Mesenchymal stem cell (in vitro differentiated cells and primary cell): ENCODE measurements around the gene MYH7B.

Experiments used
- DNase-seq: peaks from one replicate; pipeline ENCODE4 v3.0.0-alpha.2; 2013
- H2AFZ ChIP-seq: one replicate; pipeline ENCODE4 v1.6.1; 2013; ENCODE audit warnings: low read depth, mild to moderate bottlenecking, control low read depth, inconsistent platforms, low read length, moderate library complexity
- H2AK5ac ChIP-seq: 2 replicates; pipeline ENCODE4 v1.6.1; 2013; ENCODE audit warnings: low read length, moderate library complexity, mild to moderate bottlenecking, inconsistent platforms; ENCODE audit not compliant: severe bottlenecking
- H2BK120ac ChIP-seq: one replicate; pipeline ENCODE4 v1.6.1; 2013; ENCODE audit warnings: low read depth, mild to moderate bottlenecking, inconsistent platforms, low read length, moderate library complexity
- H2BK12ac ChIP-seq, 2 experiments: one replicate each; pipeline ENCODE4 v1.6.1; 2013; ENCODE audit warnings: inconsistent platforms in 2 of 2, low read length in 2 of 2, mild to moderate bottlenecking in 2 of 2, moderate library complexity in 2 of 2, control low read depth in 1 of 2
- H2BK15ac ChIP-seq: one replicate; pipeline ENCODE4 v1.6.1; 2013; ENCODE audit warnings: mild to moderate bottlenecking, low read depth, inconsistent platforms; ENCODE audit not compliant: poor library complexity, severe bottlenecking
- H2BK5ac ChIP-seq: 2 replicates; pipeline ENCODE4 v1.6.1; 2013; ENCODE audit warnings: low read depth, mild to moderate bottlenecking, low read length, control low read depth, inconsistent platforms; ENCODE audit not compliant: poor library complexity, severe bottlenecking
- H3K14ac ChIP-seq, 2 experiments: one replicate each; pipeline ENCODE4 v1.6.1; 2013; ENCODE audit warnings: inconsistent platforms in 2 of 2, low read length in 2 of 2, control low read depth in 1 of 2, mild to moderate bottlenecking in 1 of 2, moderate library complexity in 1 of 2
- H3K18ac ChIP-seq, 2 experiments: one replicate each; pipeline ENCODE4 v1.6.1; 2013; ENCODE audit warnings: inconsistent platforms in 2 of 2, low read length in 2 of 2, control low read depth in 1 of 2, low read depth in 1 of 2, mild to moderate bottlenecking in 1 of 2
- H3K23ac ChIP-seq, 2 experiments: one replicate each; pipeline ENCODE4 v1.6.1; 2013; ENCODE audit warnings: inconsistent platforms in 2 of 2, low read length in 2 of 2, mild to moderate bottlenecking in 2 of 2, moderate library complexity in 2 of 2, control low read depth in 1 of 2
- H3K27ac ChIP-seq: 2 replicates; pipeline ENCODE4 v1.5.1; 2013; ENCODE audit warnings: mild to moderate bottlenecking, moderate library complexity, low read length, control low read depth, inconsistent platforms; ENCODE audit not compliant: poor library complexity, severe bottlenecking
- H3K27me3 ChIP-seq, 2 experiments: 2 replicates each; pipeline versions ENCODE4 v1.6.1 to v1.7.0; 2013; ENCODE audit warnings: low read length in 2 of 2, mild to moderate bottlenecking in 2 of 2, moderate library complexity in 2 of 2, control low read depth in 1 of 2, inconsistent platforms in 1 of 2; ENCODE audit not compliant: control insufficient read depth in 1 of 2, insufficient read depth in 1 of 2
- H3K36me3 ChIP-seq, 2 experiments: 2 replicates each; pipeline versions ENCODE4 v1.6.1 to v1.7.0; 2013; ENCODE audit warnings: low read length in 2 of 2, control low read depth in 1 of 2, inconsistent platforms in 1 of 2, low read depth in 1 of 2, mild to moderate bottlenecking in 1 of 2; ENCODE audit not compliant: insufficient read depth in 2 of 2, control insufficient read depth in 1 of 2
- H3K4ac ChIP-seq, 2 experiments: one replicate each; pipeline ENCODE4 v1.6.1; 2013; ENCODE audit warnings: inconsistent platforms in 2 of 2, low read length in 2 of 2, mild to moderate bottlenecking in 2 of 2, moderate library complexity in 2 of 2, control low read depth in 1 of 2, low read depth in 1 of 2
- H3K4me1 ChIP-seq: 2 replicates; pipeline ENCODE4 v1.6.1; 2013; ENCODE audit warnings: low read depth, low read length, control low read depth; ENCODE audit not compliant: control insufficient read depth, insufficient read depth
- H3K4me2 ChIP-seq: 2 replicates; pipeline ENCODE4 v1.6.1; 2013; ENCODE audit warnings: low read length, mild to moderate bottlenecking, inconsistent platforms; ENCODE audit not compliant: poor library complexity, severe bottlenecking
- H3K4me3 ChIP-seq, 2 experiments: 2 replicates each; pipeline versions ENCODE4 v1.5.1 to v1.7.0; 2013; ENCODE audit warnings: low read length in 2 of 2, mild to moderate bottlenecking in 2 of 2, control low read depth in 1 of 2, low read depth in 1 of 2; ENCODE audit not compliant: insufficient read depth in 1 of 2
- H3K79me1 ChIP-seq: replicated peaks from 2 replicates; pipeline ENCODE4 v1.6.1; 2013; ENCODE audit warnings: mild to moderate bottlenecking, control low read depth, low read length, inconsistent platforms; ENCODE audit not compliant: poor library complexity, severe bottlenecking
- H3K9ac ChIP-seq: 2 replicates; pipeline ENCODE4 v1.7.0; 2013; ENCODE audit warnings: mild to moderate bottlenecking, low read length, moderate library complexity
- H3K9me3 ChIP-seq: 2 replicates; pipeline ENCODE4 v1.7.0; 2013; ENCODE audit warnings: mild to moderate bottlenecking, low read length; ENCODE audit not compliant: control insufficient read depth
- H4K8ac ChIP-seq: one replicate; pipeline ENCODE4 v1.6.1; 2013; ENCODE audit warnings: inconsistent platforms, mild to moderate bottlenecking, low read length, moderate library complexity
- H4K91ac ChIP-seq: one replicate; pipeline ENCODE4 v1.6.1; 2013; ENCODE audit warnings: mild to moderate bottlenecking, low read length, inconsistent platforms
- WGBS: methylation state at CpG from one replicate; pipeline ENCODE4 v1.1.7; 2013; ENCODE audit warnings: mixed read lengths; 5-methylcytosine and 5-hydroxymethylcytosine counted together

MYH7B gene

DNA sequence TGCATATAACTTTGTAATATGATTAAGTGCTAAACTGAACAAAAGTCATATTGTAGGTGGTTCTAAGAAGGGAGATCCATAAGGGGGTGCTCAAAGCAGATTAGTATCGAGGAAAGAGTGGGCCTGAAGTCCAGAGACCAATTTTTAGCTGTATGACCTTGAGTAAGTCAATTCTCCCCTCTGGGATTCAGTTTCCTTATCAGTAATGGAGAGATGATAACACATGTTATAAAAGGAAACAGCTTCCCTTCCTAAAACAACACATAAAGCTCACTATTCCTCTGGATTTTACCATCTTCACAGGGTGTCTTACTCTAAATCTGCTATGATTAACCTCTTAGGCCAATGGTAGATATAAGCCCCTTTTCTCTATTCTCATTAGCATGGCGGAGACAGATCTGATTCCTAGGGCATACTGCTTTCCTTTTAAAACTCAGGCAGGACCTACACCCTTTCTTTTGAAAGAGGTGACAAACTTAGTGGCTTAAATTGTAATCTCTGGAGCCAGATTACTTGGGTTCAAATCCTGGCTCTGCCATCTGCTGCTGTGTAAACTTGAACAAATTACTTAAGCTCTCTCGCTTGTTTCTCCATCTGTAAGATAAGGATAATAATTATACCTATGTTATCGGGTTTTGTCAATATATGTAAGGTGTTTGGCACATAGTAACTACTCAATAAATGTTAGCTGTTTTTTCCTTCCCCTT lies 39.8 kb upstream of the MYH7B start:
- H3K27ac ChIP-seq: no peak overlapping the region

GRCh38 chr20:34916774-34917354 lies 38.8 kb upstream of the MYH7B start:
- WGBS: 92% methylated on average over 2 of the region's 2 CpGs

More for the DNA sequence above, 39.8 kb upstream of the MYH7B start:
- no peak overlapping the region for H2AFZ ChIP-seq
- no peak overlapping the region for H3K4me3 ChIP-seq
- H3K18ac ChIP-seq: no peak overlapping the region
- H2BK15ac ChIP-seq: no peak overlapping the region
- H4K8ac ChIP-seq: no peak overlapping the region
- H2AK5ac ChIP-seq: no peak overlapping the region
- H4K91ac ChIP-seq: no peak overlapping the region
- H2BK5ac ChIP-seq: no peak overlapping the region
- H3K36me3 ChIP-seq: peaks cover 36 to 57% of the 10 kb centered on the region in 2 experiments
- no peaks in the 10 kb centered on the region for H3K4me1 ChIP-seq
- no peaks in the 10 kb centered on the region for H3K27me3 ChIP-seq
- H3K23ac ChIP-seq: no peak overlapping the region
- H3K4me2 ChIP-seq: no peak overlapping the region
- peaks cover 10% of the 10 kb centered on the region for H3K79me1 ChIP-seq
- H3K9ac ChIP-seq: no peak overlapping the region
- WGBS: 94% methylated on average over 2 of the region's 4 CpGs
- H3K4ac ChIP-seq: no peak overlapping the region
- DNase-seq: no peak
- no peak overlapping the region for H3K14ac ChIP-seq
- no peak overlapping the region for H2BK12ac ChIP-seq
- H3K9me3 ChIP-seq: no peaks in the 10 kb centered on the region
- no peak overlapping the region for H2BK120ac ChIP-seq

DNA sequence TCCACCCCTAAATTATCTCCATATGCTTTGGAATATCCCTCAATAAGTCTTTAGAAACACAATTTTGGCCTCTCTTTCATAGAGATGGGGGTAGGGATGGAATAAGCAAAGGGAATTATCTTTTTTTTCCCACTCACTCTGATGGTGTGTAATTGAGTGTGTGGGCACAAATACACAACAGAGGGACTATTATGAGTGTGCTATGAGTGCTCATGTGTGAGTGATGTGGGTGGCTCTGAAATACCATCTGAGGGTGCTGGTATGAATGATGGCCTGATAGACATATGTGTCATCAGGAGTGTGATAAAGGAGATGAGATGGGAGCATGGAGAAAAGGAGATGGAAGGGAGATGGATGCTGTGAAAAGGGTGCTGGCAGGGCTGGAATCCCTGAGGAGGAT lies 35.6 kb upstream of the MYH7B start:
- peaks cover 31 to 58% of the 10 kb centered on the region in 2 experiments for H3K36me3 ChIP-seq
- no peak overlapping the region for H3K4ac ChIP-seq
- H3K14ac ChIP-seq: no peak overlapping the region
- no peak overlapping the region for H2AK5ac ChIP-seq
- no peak overlapping the region for H3K9ac ChIP-seq
- H3K9me3 ChIP-seq: no peaks in the 10 kb centered on the region
- H2BK5ac ChIP-seq: no peak overlapping the region
- H3K4me1 ChIP-seq: peaks cover 4% of the 10 kb centered on the region
- no peak overlapping the region for H3K4me2 ChIP-seq
- H2BK12ac ChIP-seq: no peak overlapping the region
- no peak overlapping the region for H3K23ac ChIP-seq
- no peaks in the 10 kb centered on the region for H3K27me3 ChIP-seq
- no peak overlapping the region for H4K8ac ChIP-seq
- DNase-seq: no peak
- no peak overlapping the region for H3K27ac ChIP-seq
- no peak overlapping the region for H2BK120ac ChIP-seq
- no peak overlapping the region for H2BK15ac ChIP-seq
- peaks cover 9% of the 10 kb centered on the region for H3K79me1 ChIP-seq
- H2AFZ ChIP-seq: no peak overlapping the region
- no peak overlapping the region for H3K4me3 ChIP-seq
- no peak overlapping the region for H4K91ac ChIP-seq
- no peak overlapping the region for H3K18ac ChIP-seq

More at GRCh38 chr20:34916774-34917354, 38.8 kb upstream of the MYH7B start:
- no peak overlapping the region for H3K18ac ChIP-seq
- H3K4me3 ChIP-seq: no peak overlapping the region
- H3K14ac ChIP-seq: no peak overlapping the region
- peaks cover 44 to 60% of the 10 kb centered on the region in 2 experiments for H3K36me3 ChIP-seq
- no peak overlapping the region for H2BK5ac ChIP-seq
- no peaks in the 10 kb centered on the region for H3K9me3 ChIP-seq
- H2BK12ac ChIP-seq: no peak overlapping the region
- no peak overlapping the region for H2BK15ac ChIP-seq
- no peaks in the 10 kb centered on the region for H3K27me3 ChIP-seq
- H2AK5ac ChIP-seq: no peak overlapping the region
- H3K4ac ChIP-seq: no peak overlapping the region
- no peak overlapping the region for H4K91ac ChIP-seq
- no peak overlapping the region for H3K27ac ChIP-seq
- H4K8ac ChIP-seq: no peak overlapping the region
- DNase-seq: no peak
- H2BK120ac ChIP-seq: no peak overlapping the region
- no peaks in the 10 kb centered on the region for H3K4me1 ChIP-seq
- no peak overlapping the region for H3K4me2 ChIP-seq
- no peak overlapping the region for H2AFZ ChIP-seq
- no peak overlapping the region for H3K23ac ChIP-seq
- H3K9ac ChIP-seq: no peak overlapping the region
- peaks cover 12% of the 10 kb centered on the region for H3K79me1 ChIP-seq

DNA sequence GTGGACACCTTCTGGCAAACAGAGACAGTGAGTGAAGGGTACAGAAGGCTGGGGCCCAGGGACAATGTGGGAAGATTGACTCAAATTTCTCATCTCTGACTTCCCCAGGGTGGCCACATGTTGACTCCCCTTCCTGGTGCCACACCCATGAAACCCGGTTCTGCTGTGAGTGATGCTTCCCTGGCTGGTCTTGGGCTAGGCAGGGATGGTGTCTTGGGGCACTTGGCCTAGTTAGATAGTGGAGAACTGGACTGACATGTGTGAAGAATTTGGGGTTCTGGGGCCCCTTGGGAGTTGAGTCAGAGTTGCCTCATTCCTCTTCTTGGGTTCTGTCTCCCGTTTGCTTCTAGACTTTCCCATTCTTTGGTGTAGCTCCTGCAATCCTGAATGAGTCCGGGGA lies 34.2 kb upstream of the MYH7B start:
- Histone ChIP-seq H3K14ac (no peak overlapping the region), H3K27ac (no peak overlapping the region), H3K4me1 (peaks cover 6% of the 10 kb centered on the region), H3K18ac (no peak overlapping the region), H3K9me3 (no peaks in the 10 kb centered on the region), H3K27me3 (no peaks in the 10 kb centered on the region), H2AFZ (no peak overlapping the region), H2BK5ac (no peak overlapping the region), H3K9ac (no peak overlapping the region), H3K36me3 (peaks cover 38 to 64% of the 10 kb centered on the region in 2 experiments), H3K4me2 (no peak overlapping the region), H2BK15ac (no peak overlapping the region), H4K8ac (no peak overlapping the region), H2AK5ac (peak overlapping the region; percentile 69), H2BK120ac (no peak overlapping the region), H3K79me1 (peaks cover 6% of the 10 kb centered on the region), H4K91ac (no peak overlapping the region), H2BK12ac (peak overlapping the region in 1 of 2 experiments; percentile 35), H3K23ac (no peak overlapping the region), H3K4me3 (peak overlapping the region in 1 of 2 experiments; percentile 9), H3K4ac (no peak overlapping the region)
- no peak for DNase-seq
- 81% methylated on average over 3 of the region's 3 CpGs for WGBS
